HG03095 (cell line): ENCODE data around the gene FFAR3.
"Not testable (repeated sequence)": the region's sequence is repeated elsewhere in the genome, so short reads cannot be mapped to it uniquely, and the experiment has no call there.

ENCODE experiments used
- ATAC-seq: cut with Tn5 transposase; IDR thresholded peaks from one replicate; pipeline ENCODE4 v1.9.1; 2021; ENCODE audit warnings: moderate library complexity; ENCODE audit not compliant: unreplicated experiment

Gene FFAR3

GRCh38 chr19:35399948-35400772 is 41.9 kb downstream of the FFAR3 start:
- ATAC-seq = no peak

- no peak for ATAC-seq
Measured at GRCh38 chr19:35400773-35401100, 42.5 kb downstream of the FFAR3 start.

GRCh38 chr19:35401416-35401815 is 43.2 kb downstream of the FFAR3 start:
- ATAC-seq = not testable (repeated sequence)

GRCh38 chr19:35403116-35403760 is 45.0 kb downstream of the FFAR3 start:
- ATAC-seq = no peak

GRCh38 chr19:35404879-35405622 is 46.8 kb downstream of the FFAR3 start:
- no peak for ATAC-seq

- ATAC-seq = no peak
Measured at GRCh38 chr19:35407619-35408018, 49.4 kb downstream of the FFAR3 start.

GRCh38 chr19:35408284-35409171 is 50.3 kb downstream of the FFAR3 start:
- no peak for ATAC-seq

- no peak for ATAC-seq
Measured at GRCh38 chr19:35409191-35409590, 50.9 kb downstream of the FFAR3 start.
